Kidney (tissue), 14 donors: Measurements from ENCODE around the gene ABCB9. TPM values are rescaled to one million over a fixed set of nuclear protein-coding genes. Genes with fewer than 3 reads are reported as not detected.

Source experiments
- DNase-seq, 5 donors: peaks; one replicate each; pipeline ENCODE4 v3.0.0-alpha.2; 2013 to 2020
- FAIRE-seq: peaks from 2 replicates; lab custom pipeline; 2012; peaks lifted over from hg19 to GRCh38; lab: Jason Lieb, UNC
- H3K27ac ChIP-seq, 2 donors: one replicate each; pipeline ENCODE4 v1.7.0; 2013; ENCODE audit warnings: low read depth in 2 of 2, low read length in 2 of 2, inconsistent platforms in 1 of 2
- H3K27me3 ChIP-seq: one replicate; pipeline ENCODE4 v1.7.1; 2013; ENCODE audit warnings: low read length, inconsistent platforms; ENCODE audit not compliant: control insufficient read depth, insufficient read depth
- H3K36me3 ChIP-seq, 3 donors: one replicate each; pipeline versions ENCODE4 v1.7.0 to v1.7.1; 2013; ENCODE audit warnings: low read length in 3 of 3, control low read depth in 1 of 3, inconsistent platforms in 1 of 3; ENCODE audit not compliant: insufficient read depth in 3 of 3, control insufficient read depth in 2 of 3
- H3K4me1 ChIP-seq, 3 donors: one replicate each; pipeline versions ENCODE4 v1.7.0 to v1.7.1; 2013; ENCODE audit warnings: low read length in 3 of 3, inconsistent platforms in 1 of 3, low read depth in 1 of 3; ENCODE audit not compliant: control insufficient read depth in 2 of 3, insufficient read depth in 2 of 3
- H3K4me3 ChIP-seq, 3 donors: one replicate each; pipeline versions ENCODE4 v1.7.0 to v1.8.1; 2013; ENCODE audit warnings: low read length in 3 of 3, control low read depth in 1 of 3, inconsistent platforms in 1 of 3
- H3K9ac ChIP-seq, 3 donors: one replicate each; pipeline versions ENCODE4 v1.7.0 to v1.7.1; 2013; ENCODE audit warnings: low read length in 3 of 3, control low read depth in 1 of 3, inconsistent platforms in 1 of 3
- H3K9me3 ChIP-seq, 3 donors: one replicate each; pipeline versions ENCODE4 v1.7.0 to v1.7.1; 2013; ENCODE audit warnings: low read length in 3 of 3, control low read depth in 1 of 3, inconsistent platforms in 1 of 3; ENCODE audit not compliant: control insufficient read depth in 2 of 3, insufficient read depth in 1 of 3
- intact Hi-C: fragments of 100-400 bp; cut with DNase I; formaldehyde crosslinking; loops from one replicate; pipeline ENCODE4 v1.11.1; 2022
- polyA plus RNA-seq: library from polyadenylated mRNA; stranded (reverse); fragments of 350-450 nt; fragmentation: Illumina TruSeq; extraction: RNeasy Lipid Tissue Mini Kit (QIAGEN cat#74804); gene quantifications from one replicate; pipeline ENCODE4 v1.2.3, GENCODE V29; 2014; ENCODE audit warnings: low read depth, low replicate concordance; ENCODE audit not compliant: insufficient read depth
- total RNA-seq: library from RNA; stranded (reverse); fragmentation: NEBNext Ultra II Directional; extraction: Animal tissue kit (Norgen Biotek cat#: 25700); gene quantifications from one replicate; pipeline ENCODE4 v1.2.1, GENCODE V29; 2021
- TF ChIP-seq, protein P1 (sequence below): IDR thresholded peaks from 3 replicates; pipeline ENCODE4 v1.5.1; 2012; ENCODE audit warnings: mild to moderate bottlenecking, moderate library complexity, borderline replicate concordance; ENCODE audit not compliant: insufficient read depth; ENCODE audit errors: extremely low read depth
- donor health status: control.
- donor health status: control.
- donor health status: control.
- donor health status: control.
- donor health status: control.
- donor health status: DM: yes; HTN: yes; CAD: no.
- donor health status: Normal renal cell carcinoma (clear cell type).

Gene ABCB9
- total and polyA plus RNA-seq, 2 donors from 2014 or later, result 4.6 to 7.6 TPM

DNA sequence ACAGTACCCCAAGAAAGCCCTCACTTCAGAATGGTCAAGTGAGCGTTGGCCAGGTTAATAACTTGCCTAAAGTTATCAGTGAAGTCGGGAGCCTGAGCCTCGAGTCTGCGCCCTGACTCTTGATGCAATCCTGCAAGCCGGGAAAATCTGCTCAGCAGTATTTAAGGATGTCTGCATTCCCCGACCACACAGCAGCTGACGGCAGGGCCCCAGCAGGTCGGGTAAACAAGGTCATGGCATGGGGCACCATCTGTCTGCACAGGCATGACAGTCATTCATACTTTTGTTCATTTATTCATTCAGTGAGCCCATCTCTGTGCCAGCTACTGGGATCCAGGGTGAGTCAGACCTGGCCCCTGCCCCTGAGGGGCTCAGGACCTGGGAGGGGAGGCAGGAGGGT lies 11.1 kb downstream of the ABCB9 start:
- TF ChIP-seq, protein P1, sequence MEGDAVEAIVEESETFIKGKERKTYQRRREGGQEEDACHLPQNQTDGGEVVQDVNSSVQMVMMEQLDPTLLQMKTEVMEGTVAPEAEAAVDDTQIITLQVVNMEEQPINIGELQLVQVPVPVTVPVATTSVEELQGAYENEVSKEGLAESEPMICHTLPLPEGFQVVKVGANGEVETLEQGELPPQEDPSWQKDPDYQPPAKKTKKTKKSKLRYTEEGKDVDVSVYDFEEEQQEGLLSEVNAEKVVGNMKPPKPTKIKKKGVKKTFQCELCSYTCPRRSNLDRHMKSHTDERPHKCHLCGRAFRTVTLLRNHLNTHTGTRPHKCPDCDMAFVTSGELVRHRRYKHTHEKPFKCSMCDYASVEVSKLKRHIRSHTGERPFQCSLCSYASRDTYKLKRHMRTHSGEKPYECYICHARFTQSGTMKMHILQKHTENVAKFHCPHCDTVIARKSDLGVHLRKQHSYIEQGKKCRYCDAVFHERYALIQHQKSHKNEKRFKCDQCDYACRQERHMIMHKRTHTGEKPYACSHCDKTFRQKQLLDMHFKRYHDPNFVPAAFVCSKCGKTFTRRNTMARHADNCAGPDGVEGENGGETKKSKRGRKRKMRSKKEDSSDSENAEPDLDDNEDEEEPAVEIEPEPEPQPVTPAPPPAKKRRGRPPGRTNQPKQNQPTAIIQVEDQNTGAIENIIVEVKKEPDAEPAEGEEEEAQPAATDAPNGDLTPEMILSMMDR, result no peak
- H3K27ac ChIP-seq, result no peak overlapping the region
- H3K4me3 ChIP-seq, result no peak overlapping the region
- no peak for DNase-seq
- intact Hi-C loops, result loop anchor here (10.0 kb wide), 1 partner anchor 160 kb away; no protein-coding TSS in a partner anchor
- no peaks in the 10 kb centered on the region for H3K27me3 ChIP-seq
- no peaks in the 10 kb centered on the region for H3K9me3 ChIP-seq
- FAIRE-seq, result no peak
- peaks cover 0 to 5% (median 2%) of the 10 kb centered on the region in 3 donors for H3K36me3 ChIP-seq
- peaks cover 0 to 4% (median 0%) of the 10 kb centered on the region in 3 donors for H3K4me1 ChIP-seq
- no peak overlapping the region for H3K9ac ChIP-seq

DNA sequence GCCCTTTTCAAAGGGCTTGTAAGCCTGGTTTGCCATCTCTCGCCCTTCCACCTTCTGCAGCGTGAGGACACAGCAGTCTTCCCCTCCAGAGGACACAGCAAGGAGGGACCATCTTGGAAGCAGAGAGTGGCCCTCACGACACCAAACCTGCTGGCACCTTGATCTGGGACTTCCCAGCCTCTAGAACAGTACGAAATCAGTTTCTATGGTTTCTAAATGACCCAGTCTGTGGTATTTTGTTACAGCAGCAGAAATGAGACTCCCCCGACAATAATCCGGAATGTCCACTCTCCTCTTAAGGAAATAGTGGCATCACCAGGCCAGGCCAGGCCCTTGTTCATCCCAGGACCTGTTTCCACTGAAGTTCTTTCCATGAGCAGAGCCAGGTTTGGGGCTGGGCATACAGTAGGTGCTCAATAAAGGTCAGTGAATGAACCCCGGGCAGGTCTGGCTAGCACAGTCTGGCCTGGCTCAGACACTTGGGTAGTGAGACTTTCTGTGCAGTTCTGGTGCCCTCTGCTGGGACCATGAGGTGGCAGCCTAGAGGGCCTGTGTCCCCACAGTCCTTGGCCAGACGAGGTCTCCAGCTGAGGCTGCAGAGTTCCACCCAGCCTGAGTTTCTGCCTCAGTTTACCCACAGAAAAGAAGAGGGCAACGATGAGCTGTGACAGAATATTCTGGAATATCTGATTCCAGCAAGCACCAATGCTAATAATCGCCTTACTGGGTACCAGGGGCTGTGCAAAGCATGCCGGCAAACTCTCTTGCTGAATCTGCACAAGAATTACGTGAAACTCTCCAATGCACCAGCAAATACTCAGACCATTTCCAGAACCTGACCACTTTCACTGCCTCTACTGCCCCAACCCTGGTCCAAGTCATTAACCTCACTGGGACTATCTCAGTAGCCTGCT lies 14.0 kb downstream of the ABCB9 start:
- FAIRE-seq (no peak), DNase-seq (peak; percentile 67 to 88 (median 75))
- Histone ChIP-seq H3K9ac (no peak overlapping the region), H3K27ac (no peak overlapping the region), H3K36me3 (peaks cover 0 to under 1% (median 0%) of the 10 kb centered on the region in 3 donors), H3K4me3 (no peak overlapping the region), H3K4me1 (peaks cover 0 to 4% (median 0%) of the 10 kb centered on the region in 3 donors), H3K27me3 (no peaks in the 10 kb centered on the region), H3K9me3 (no peaks in the 10 kb centered on the region)
- TF ChIP-seq, protein P1, result peak; percentile 85
- intact Hi-C loops, result loop anchor here (5.0 to 10.0 kb wide), 2 partner anchors 90 to 157 kb away; no protein-coding TSS in a partner anchor

DNA sequence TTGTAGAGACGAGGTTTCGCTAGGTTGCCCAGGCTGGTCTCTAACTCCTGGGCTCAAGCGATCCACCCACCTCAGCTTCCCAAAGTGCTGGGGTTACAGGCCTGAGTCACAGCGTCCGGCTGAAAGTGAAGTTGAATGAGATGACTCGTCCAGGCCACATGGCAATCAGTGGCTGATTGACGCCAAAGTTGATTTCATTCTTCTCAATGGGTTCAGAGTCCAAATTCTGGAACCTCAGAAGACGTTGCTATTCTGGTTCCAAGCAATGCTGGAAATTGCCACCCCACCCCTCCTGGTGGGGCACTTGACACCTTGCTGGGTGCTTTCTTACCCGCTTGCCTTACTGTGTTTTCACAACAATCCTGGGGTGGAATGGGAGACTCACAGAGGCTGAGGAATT lies 14.9 kb downstream of the ABCB9 start:
- Histone ChIP-seq H3K27me3 (no peaks in the 10 kb centered on the region), H3K27ac (no peak overlapping the region), H3K9me3 (no peaks in the 10 kb centered on the region), H3K4me3 (no peak overlapping the region), H3K36me3 (no peaks in the 10 kb centered on the region), H3K4me1 (peaks cover 0 to 4% (median 0%) of the 10 kb centered on the region in 3 donors), H3K9ac (no peak overlapping the region)
- intact Hi-C loops, result loop anchor here (5.0 to 10.0 kb wide), 2 partner anchors 89 to 157 kb away; no protein-coding TSS in a partner anchor
- DNase-seq (no peak), FAIRE-seq (no peak)
- TF ChIP-seq, protein P1, result no peak
